Brain microvascular endothelial cell (primary cell): ENCODE data around the gene C5orf15.

Source experiments
- DNase-seq: peaks from one replicate; pipeline ENCODE4 v3.0.0-alpha.2; 2020
- H3K27ac ChIP-seq: fragments of 250-450 bp; sonication (Bioruptor Pico); 2 replicates; pipeline ENCODE4 v1.5.1; 2020; ENCODE audit warnings: mild to moderate bottlenecking, moderate library complexity
- H3K27me3 ChIP-seq: fragments of 250-450 bp; sonication (Bioruptor Pico); replicated peaks from 2 replicates; pipeline ENCODE4 v1.5.1; 2020; ENCODE audit warnings: mild to moderate bottlenecking
- H3K36me3 ChIP-seq: fragments of 250-450 bp; sonication (Bioruptor Pico); replicated peaks from 2 replicates; pipeline ENCODE4 v1.5.1; 2020; ENCODE audit warnings: mild to moderate bottlenecking
- H3K4me3 ChIP-seq: 2 replicates; pipeline ENCODE4 v1.5.1; 2011; ENCODE audit warnings: low read depth, mild to moderate bottlenecking, control low read depth, low read length, moderate library complexity
- in situ Hi-C: cut with HindIII; loops from 2 replicates; pipeline ENCODE4 v1.10.0; 2017; ENCODE audit warnings: low sequenced_read_pairs, low pct_ligation_motif_present
- TF ChIP-seq, protein P1 (sequence below): IDR thresholded peaks from 2 replicates; pipeline ENCODE4 v1.5.1; 2011; ENCODE audit warnings: low read depth, mild to moderate bottlenecking, moderate library complexity, low read length, control low read depth, inconsistent platforms; ENCODE audit errors: missing control alignments

The C5orf15 gene

GRCh38 chr5:133932441-133933168, 35.8 kb downstream of the C5orf15 start:
- in situ Hi-C loops: no loop called here
- TF ChIP-seq, protein P1, sequence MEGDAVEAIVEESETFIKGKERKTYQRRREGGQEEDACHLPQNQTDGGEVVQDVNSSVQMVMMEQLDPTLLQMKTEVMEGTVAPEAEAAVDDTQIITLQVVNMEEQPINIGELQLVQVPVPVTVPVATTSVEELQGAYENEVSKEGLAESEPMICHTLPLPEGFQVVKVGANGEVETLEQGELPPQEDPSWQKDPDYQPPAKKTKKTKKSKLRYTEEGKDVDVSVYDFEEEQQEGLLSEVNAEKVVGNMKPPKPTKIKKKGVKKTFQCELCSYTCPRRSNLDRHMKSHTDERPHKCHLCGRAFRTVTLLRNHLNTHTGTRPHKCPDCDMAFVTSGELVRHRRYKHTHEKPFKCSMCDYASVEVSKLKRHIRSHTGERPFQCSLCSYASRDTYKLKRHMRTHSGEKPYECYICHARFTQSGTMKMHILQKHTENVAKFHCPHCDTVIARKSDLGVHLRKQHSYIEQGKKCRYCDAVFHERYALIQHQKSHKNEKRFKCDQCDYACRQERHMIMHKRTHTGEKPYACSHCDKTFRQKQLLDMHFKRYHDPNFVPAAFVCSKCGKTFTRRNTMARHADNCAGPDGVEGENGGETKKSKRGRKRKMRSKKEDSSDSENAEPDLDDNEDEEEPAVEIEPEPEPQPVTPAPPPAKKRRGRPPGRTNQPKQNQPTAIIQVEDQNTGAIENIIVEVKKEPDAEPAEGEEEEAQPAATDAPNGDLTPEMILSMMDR: no peak

DNA sequence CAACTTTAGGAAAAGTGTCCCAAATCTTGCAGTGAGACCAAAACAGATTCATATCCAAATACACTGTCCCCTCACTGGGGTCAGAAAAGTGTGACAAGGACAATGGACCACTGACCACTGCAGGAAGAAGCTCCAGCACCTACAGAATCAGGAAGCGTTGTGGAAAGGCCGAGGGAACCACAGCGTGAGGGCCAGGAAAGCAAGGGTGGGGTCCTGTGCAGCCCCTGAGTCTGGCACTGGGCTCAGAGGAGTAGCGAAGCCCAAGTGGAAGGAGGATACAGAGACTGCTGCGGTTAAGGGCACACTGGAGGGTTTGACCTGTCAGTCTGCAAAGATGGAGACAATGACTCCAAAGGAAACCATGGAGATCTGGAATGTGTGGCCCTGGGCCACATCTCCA, 36.9 kb downstream of the C5orf15 start:
- H3K27me3 ChIP-seq: no peaks in the 10 kb centered on the region
- H3K27ac ChIP-seq: no peak overlapping the region
- in situ Hi-C loops: no loop called here
- DNase-seq: no peak
- TF ChIP-seq, protein P1: no peak
- H3K4me3 ChIP-seq: no peak overlapping the region
- no peaks in the 10 kb centered on the region for H3K36me3 ChIP-seq

More at GRCh38 chr5:133932441-133933168, 35.8 kb downstream of the C5orf15 start:
- H3K27me3 ChIP-seq: no peaks in the 10 kb centered on the region
- no peak for DNase-seq
- no peak overlapping the region for H3K4me3 ChIP-seq
- no peak overlapping the region for H3K27ac ChIP-seq
- H3K36me3 ChIP-seq: no peaks in the 10 kb centered on the region

DNA sequence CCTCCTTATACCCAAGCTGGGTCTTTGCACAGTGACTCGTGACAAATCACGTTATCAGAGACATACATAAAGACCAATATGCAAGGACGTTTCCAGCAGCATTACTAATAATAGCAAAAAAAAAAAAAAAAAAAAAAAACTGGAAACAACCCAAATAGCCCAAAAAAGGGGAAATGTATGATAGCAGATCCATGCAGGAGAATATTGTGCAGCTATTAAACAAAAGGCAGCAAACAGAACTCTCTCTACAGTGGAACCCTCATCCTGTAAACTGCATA, 37.7 kb downstream of the C5orf15 start:
- Histone ChIP-seq H3K27me3 (no peaks in the 10 kb centered on the region), H3K36me3 (no peaks in the 10 kb centered on the region), H3K27ac (no peak overlapping the region), H3K4me3 (no peak overlapping the region)
- TF ChIP-seq, protein P1: no peak
- in situ Hi-C loops: no loop called here
- DNase-seq: no peak

GRCh38 chr5:133930061-133930812, 38.2 kb downstream of the C5orf15 start:
- in situ Hi-C loops: no loop called here
- Histone ChIP-seq H3K27me3 (no peaks in the 10 kb centered on the region), H3K36me3 (no peaks in the 10 kb centered on the region), H3K27ac (peak overlapping the region; percentile 35), H3K4me3 (no peak overlapping the region)
- peak; percentile 62 for DNase-seq
- TF ChIP-seq, protein P1: no peak

DNA sequence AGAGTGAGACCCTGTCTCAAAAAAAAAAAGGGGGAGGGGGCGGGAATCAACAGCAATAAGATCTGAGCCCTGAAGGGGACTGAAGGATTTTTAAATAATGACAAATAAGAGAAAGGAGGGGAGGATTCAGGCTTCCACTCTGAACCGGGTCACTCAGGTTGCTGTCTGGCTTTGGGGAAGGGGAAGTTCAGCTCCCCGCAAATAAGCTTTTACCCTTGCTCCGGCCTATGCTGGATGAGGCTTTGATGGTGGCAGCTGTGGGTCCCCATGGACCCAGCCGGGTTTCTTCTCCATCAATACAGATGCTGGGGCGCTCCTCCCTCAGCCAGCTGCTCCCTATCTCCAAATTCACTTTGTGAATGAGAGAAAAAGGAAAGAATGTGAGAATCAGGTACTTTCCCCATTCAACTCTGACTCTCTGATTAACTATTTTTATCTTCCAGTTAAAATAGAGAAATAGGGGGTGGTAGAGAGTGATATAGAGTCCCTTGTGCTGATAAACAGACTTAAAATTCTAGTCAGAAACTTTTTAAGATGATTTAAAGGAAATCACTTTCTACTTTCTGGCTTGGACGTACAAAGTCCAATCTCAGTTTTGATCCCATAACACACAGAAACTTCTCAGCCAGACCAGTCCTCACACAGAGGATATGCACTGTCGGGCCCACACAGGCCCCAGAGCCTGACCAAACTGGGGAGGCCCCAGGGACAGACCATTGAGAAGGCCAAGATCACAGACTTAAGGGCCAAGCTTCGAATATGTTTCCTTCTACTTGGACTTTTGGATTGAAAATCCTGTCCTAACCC, 39.6 kb downstream of the C5orf15 start:
- in situ Hi-C loops: no loop called here
- Histone ChIP-seq H3K4me3 (no peak overlapping the region), H3K27ac (no peak overlapping the region), H3K27me3 (no peaks in the 10 kb centered on the region), H3K36me3 (no peaks in the 10 kb centered on the region)
- no peak for DNase-seq
- TF ChIP-seq, protein P1: no peak
